B cell (primary cell): ENCODE results near the gene PSMF1.

Source experiments
- EZH2 ChIP-seq: IDR thresholded peaks from 2 replicates; pipeline ENCODE4 v1.6.1; 2012; ENCODE audit warnings: borderline replicate concordance, low read depth, mild to moderate bottlenecking, moderate library complexity, low read length; ENCODE audit not compliant: insufficient read depth, poor library complexity, severe bottlenecking
- TF ChIP-seq, protein P1 (sequence below): fragments of 200-600 bp; IDR thresholded peaks from one replicate; pipeline ENCODE4 v1.8.0; 2022; ENCODE audit warnings: antibody characterized with exemption, mild to moderate bottlenecking

DNA sequence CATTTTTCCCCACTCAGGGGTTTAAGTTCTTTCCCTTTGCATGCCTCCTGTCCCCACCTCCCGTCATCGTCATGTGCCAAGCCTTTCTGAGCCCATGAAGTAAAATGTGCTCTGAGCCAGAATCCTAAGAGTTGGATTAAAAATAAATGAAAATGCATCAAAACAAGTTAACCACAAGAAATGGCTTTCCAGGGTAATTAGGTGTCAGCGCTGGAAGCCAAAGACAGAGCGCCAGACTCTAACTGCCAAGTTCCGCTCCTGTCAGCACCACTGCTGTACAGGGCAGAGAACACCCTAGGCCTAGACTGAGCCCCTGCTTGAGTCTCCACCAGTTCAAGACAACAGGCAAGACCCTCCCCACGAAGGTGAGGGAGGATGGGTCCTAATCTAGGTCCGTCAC, 79.4 kb downstream of the PSMF1 start:
- TF ChIP-seq, protein P1, sequence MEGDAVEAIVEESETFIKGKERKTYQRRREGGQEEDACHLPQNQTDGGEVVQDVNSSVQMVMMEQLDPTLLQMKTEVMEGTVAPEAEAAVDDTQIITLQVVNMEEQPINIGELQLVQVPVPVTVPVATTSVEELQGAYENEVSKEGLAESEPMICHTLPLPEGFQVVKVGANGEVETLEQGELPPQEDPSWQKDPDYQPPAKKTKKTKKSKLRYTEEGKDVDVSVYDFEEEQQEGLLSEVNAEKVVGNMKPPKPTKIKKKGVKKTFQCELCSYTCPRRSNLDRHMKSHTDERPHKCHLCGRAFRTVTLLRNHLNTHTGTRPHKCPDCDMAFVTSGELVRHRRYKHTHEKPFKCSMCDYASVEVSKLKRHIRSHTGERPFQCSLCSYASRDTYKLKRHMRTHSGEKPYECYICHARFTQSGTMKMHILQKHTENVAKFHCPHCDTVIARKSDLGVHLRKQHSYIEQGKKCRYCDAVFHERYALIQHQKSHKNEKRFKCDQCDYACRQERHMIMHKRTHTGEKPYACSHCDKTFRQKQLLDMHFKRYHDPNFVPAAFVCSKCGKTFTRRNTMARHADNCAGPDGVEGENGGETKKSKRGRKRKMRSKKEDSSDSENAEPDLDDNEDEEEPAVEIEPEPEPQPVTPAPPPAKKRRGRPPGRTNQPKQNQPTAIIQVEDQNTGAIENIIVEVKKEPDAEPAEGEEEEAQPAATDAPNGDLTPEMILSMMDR, result no peak
- TF ChIP-seq EZH2, result no peak
